HG02981 (cell line): ENCODE results near the gene DLGAP5.

Experiments
- ATAC-seq: cut with Tn5 transposase; IDR thresholded peaks from one replicate; pipeline ENCODE4 v1.9.1; 2021; ENCODE audit warnings: mild to moderate bottlenecking, moderate library complexity; ENCODE audit not compliant: unreplicated experiment

The DLGAP5 gene

GRCh38 chr14:55190906-55191202, 531 bp downstream of the DLGAP5 start:
- ATAC-seq = no peak

GRCh38 chr14:55188686-55189295, 2.6 kb downstream of the DLGAP5 start:
- ATAC-seq = no peak

- peak; percentile 79 for ATAC-seq
Measured at GRCh38 chr14:55180434-55180833, 11.0 kb downstream of the DLGAP5 start.

- ATAC-seq = no peak
Measured at GRCh38 chr14:55180006-55180405, 11.4 kb downstream of the DLGAP5 start.

- no peak for ATAC-seq
Measured at GRCh38 chr14:55170526-55170925, 20.9 kb downstream of the DLGAP5 start.

GRCh38 chr14:55160989-55161388, 30.4 kb downstream of the DLGAP5 start:
- ATAC-seq = no peak

GRCh38 chr14:55158412-55158811, 33.0 kb downstream of the DLGAP5 start:
- ATAC-seq = no peak

GRCh38 chr14:55157080-55157479, 34.3 kb downstream of the DLGAP5 start:
- no peak for ATAC-seq

GRCh38 chr14:55153951-55154350, 37.4 kb downstream of the DLGAP5 start:
- ATAC-seq = no peak

GRCh38 chr14:55152052-55152753, 39.2 kb downstream of the DLGAP5 start:
- ATAC-seq = no peak

- no peak for ATAC-seq
Measured at GRCh38 chr14:55151601-55152000, 39.8 kb downstream of the DLGAP5 start.

GRCh38 chr14:55146425-55146824, 45.0 kb downstream of the DLGAP5 start:
- ATAC-seq = no peak

- no peak for ATAC-seq
Measured at GRCh38 chr14:55142466-55142865, 48.9 kb downstream of the DLGAP5 start.

GRCh38 chr14:55141825-55142224, 49.6 kb downstream of the DLGAP5 start:
- no peak for ATAC-seq

GRCh38 chr14:55139696-55140509, 51.5 kb downstream of the DLGAP5 start:
- ATAC-seq = no peak

GRCh38 chr14:55139141-55139540, 52.2 kb downstream of the DLGAP5 start:
- no peak for ATAC-seq

GRCh38 chr14:55138091-55138490, 53.3 kb downstream of the DLGAP5 start:
- no peak for ATAC-seq

- ATAC-seq = no peak
Measured at GRCh38 chr14:55136885-55137786, 54.2 kb downstream of the DLGAP5 start.

- ATAC-seq = no peak
Measured at GRCh38 chr14:55136241-55136640, 55.1 kb downstream of the DLGAP5 start.

- no peak for ATAC-seq
Measured at GRCh38 chr14:55133416-55133815, 58.0 kb downstream of the DLGAP5 start.
